GM23338 (cell line): ENCODE data around the gene GPC6. TPM values are rescaled to one million over a fixed set of nuclear protein-coding genes. Genes with fewer than 3 reads are reported as not detected.

Experiments used
- ATAC-seq: fragments of 200-7000 bp; cut with Tn5 transposase; 3 replicates; pipeline ENCODE4 v1.9.1; 2020
- DNase-seq: peaks from one replicate; pipeline ENCODE4 v3.0.0-alpha.2; 2015; ENCODE audit warnings: low spot score
- H2AFZ ChIP-seq: fragments of 200-600 bp; sonication (generic); 2 replicates; pipeline ENCODE4 v1.8.0; 2016; ENCODE audit warnings: antibody characterized with exemption, mild to moderate bottlenecking, moderate library complexity
- H3F3A ChIP-seq: fragments of 200-600 bp; sonication (generic); replicated peaks from 2 replicates; pipeline ENCODE4 v1.8.0; 2017; ENCODE audit warnings: antibody characterized with exemption, mixed run types, low read depth
- H3K27ac ChIP-seq: fragments of 200-600 bp; sonication (generic); 2 replicates; pipeline ENCODE4 v1.6.1; 2016; ENCODE audit warnings: low read depth
- H3K27me3 ChIP-seq: fragments of 200-600 bp; sonication (generic); 2 replicates; pipeline ENCODE4 v1.8.0; 2016; ENCODE audit warnings: mild to moderate bottlenecking, mixed run types, moderate library complexity; ENCODE audit not compliant: insufficient read depth
- H3K36me3 ChIP-seq: fragments of 200-600 bp; sonication (generic); 2 replicates; pipeline ENCODE4 v1.8.0; 2016; ENCODE audit warnings: mild to moderate bottlenecking; ENCODE audit not compliant: insufficient read depth
- H3K4me1 ChIP-seq: fragments of 200-600 bp; sonication (generic); 2 replicates; pipeline ENCODE4 v1.8.0; 2016; ENCODE audit warnings: mild to moderate bottlenecking, moderate library complexity; ENCODE audit not compliant: insufficient read depth
- H3K4me2 ChIP-seq: fragments of 200-600 bp; sonication (generic); 2 replicates; pipeline ENCODE4 v1.7.1; 2017; ENCODE audit warnings: mixed run types
- H3K4me3 ChIP-seq: fragments of 200-600 bp; sonication (generic); 2 replicates; pipeline ENCODE4 v1.6.1; 2016; ENCODE audit warnings: mixed run types
- H3K79me2 ChIP-seq: fragments of 200-600 bp; sonication (generic); replicated peaks from 2 replicates; pipeline ENCODE4 v1.8.0; 2017; ENCODE audit warnings: mild to moderate bottlenecking; ENCODE audit not compliant: insufficient read depth
- H3K9me2 ChIP-seq: fragments of 200-600 bp; sonication (generic); 2 replicates; pipeline ENCODE4 v1.8.0; 2017; ENCODE audit not compliant: insufficient read depth
- H4K20me1 ChIP-seq: fragments of 200-600 bp; sonication (generic); replicated peaks from 2 replicates; pipeline ENCODE4 v1.8.0; 2017; ENCODE audit warnings: mild to moderate bottlenecking; ENCODE audit not compliant: insufficient read depth
- H3K27ac Mint-ChIP-seq: 2 replicates; pipeline ENCODE4 v1.8.0; 2020; ENCODE audit warnings: inconsistent platforms, mild to moderate bottlenecking, moderate library complexity, mixed read lengths
- H3K27me3 Mint-ChIP-seq: 3 replicates; pipeline ENCODE4 v1.8.0; 2022; ENCODE audit warnings: low read depth, mild to moderate bottlenecking, moderate library complexity, mixed read lengths, inconsistent platforms; ENCODE audit not compliant: insufficient read depth, poor library complexity
- H3K36me3 Mint-ChIP-seq: 3 replicates; pipeline ENCODE4 v1.8.0; 2021; ENCODE audit warnings: low read depth, mild to moderate bottlenecking, inconsistent platforms, moderate library complexity, mixed read lengths
- H3K4me1 Mint-ChIP-seq: 3 replicates; pipeline ENCODE4 v1.8.0; 2020; ENCODE audit warnings: mild to moderate bottlenecking, inconsistent platforms, mixed read lengths
- H3K4me3 Mint-ChIP-seq: 3 replicates; pipeline ENCODE4 v1.8.0; 2021; ENCODE audit warnings: moderate library complexity, mild to moderate bottlenecking, inconsistent platforms, mixed read lengths
- H3K9me3 Mint-ChIP-seq: 3 replicates; pipeline ENCODE4 v1.8.0; 2020; ENCODE audit warnings: moderate library complexity, mild to moderate bottlenecking, inconsistent platforms, mixed read lengths
- ETS1 ChIP-seq: IDR thresholded peaks from 2 replicates; pipeline ENCODE4 v1.6.1; 2016; ENCODE audit warnings: antibody characterized with exemption
- EZH2 ChIP-seq: fragments of 200-600 bp; sonication (generic); IDR thresholded peaks from one replicate; pipeline ENCODE4 v1.8.0; 2017; ENCODE audit warnings: antibody characterized with exemption, mild to moderate bottlenecking, low read depth; ENCODE audit not compliant: unreplicated experiment
- JUNB ChIP-seq: IDR thresholded peaks from one replicate; pipeline ENCODE4 v1.6.1; 2016; ENCODE audit warnings: antibody characterized with exemption; ENCODE audit not compliant: unreplicated experiment
- ZNF462 ChIP-seq: fragments of 250-450 bp; sonication (Bioruptor Pico); IDR thresholded peaks from 2 replicates; pipeline ENCODE4 v1.5.0; 2020; ENCODE audit warnings: mild to moderate bottlenecking, moderate library complexity
- polyA plus RNA-seq: library from polyadenylated mRNA; unstranded; fragments of >200 nt; fragmentation: Nextera tagmentation; extraction: Ambion mirVana; gene quantifications from 2 replicates; pipeline ENCODE4 v1.2.1, GENCODE V29; 2016
- total RNA-seq: library from RNA; depleted of rRNA; stranded (reverse); fragments of >200 nt; shearing (Covaris generic); gene quantifications from 2 replicates; pipeline ENCODE4 v1.2.3, GENCODE V29; 2014

The GPC6 gene
- total and polyA plus RNA-seq, 2 experiments from 2014 or later: 6.4 to 28.6 TPM

DNA sequence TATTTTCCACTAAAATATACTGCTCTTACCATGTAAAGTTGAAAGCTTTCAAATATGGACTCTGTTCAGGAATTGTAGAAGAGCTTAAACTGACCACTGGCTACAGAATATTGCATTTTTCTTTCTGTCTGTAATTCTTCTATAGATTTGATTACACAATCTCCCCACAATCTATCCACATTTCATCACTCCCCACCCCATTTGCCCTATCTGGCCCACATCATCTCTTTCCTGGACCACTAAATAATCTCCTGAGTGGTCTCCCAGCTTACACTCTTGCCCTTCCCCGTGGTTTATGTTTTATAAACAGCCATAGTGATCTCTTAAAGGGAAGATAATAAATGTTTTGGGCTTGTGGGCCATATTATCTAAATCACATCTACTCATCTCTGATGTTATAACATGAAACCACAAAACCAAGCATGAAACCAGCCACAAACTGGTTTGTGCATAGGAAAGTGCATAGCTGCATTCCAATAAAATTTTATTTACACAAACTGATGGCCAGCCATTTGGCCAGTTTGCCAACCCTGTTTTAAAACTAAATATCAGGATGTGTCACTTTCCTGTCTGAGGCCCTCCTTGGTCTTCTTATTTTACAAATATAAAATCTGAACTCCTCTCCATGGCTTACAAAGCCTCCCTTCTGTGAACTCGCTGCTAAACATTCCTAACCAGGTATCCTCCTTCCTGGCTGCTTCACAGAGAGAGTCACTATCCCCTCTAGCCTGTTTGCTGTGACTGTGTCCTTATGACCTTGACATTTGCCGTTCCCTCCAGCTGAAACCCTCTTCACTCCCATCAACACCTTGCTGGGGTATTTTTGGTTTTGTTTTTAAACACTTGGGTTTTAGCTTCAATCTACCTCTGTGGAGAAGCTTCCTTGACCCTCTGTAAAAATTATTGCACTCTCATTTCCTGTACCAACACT lies 500.9 kb downstream of the GPC6 start:
- H2AFZ ChIP-seq: no peak overlapping the region
- H3K36me3 ChIP-seq: no peaks in the 10 kb centered on the region
- H3K79me2 ChIP-seq: no peaks in the 10 kb centered on the region
- TF ChIP-seq EZH2 (no peak), JUNB (no peak), ZNF462 (no peak), ETS1 (no peak)
- no peak overlapping the region for H3K4me3 ChIP-seq
- H3K27ac Mint-ChIP-seq: peak overlapping the region; percentile 76
- H3K4me3 Mint-ChIP-seq: no peak overlapping the region
- no peaks in the 10 kb centered on the region for H3K27me3 Mint-ChIP-seq
- H3K27me3 ChIP-seq: no peaks in the 10 kb centered on the region
- no peaks in the 10 kb centered on the region for H3K9me2 ChIP-seq
- H3K4me2 ChIP-seq: no peak overlapping the region
- H3K27ac ChIP-seq: no peak overlapping the region; the same call in 1 of the 2 replicates
- no peaks in the 10 kb centered on the region for H3K36me3 Mint-ChIP-seq
- H3K9me3 Mint-ChIP-seq: no peaks in the 10 kb centered on the region; the same call in 2 of the 3 replicates
- DNase-seq (no peak), ATAC-seq (peak; percentile 36; the same call in 2 of the 3 replicates)
- no peaks in the 10 kb centered on the region for H3F3A ChIP-seq
- no peaks in the 10 kb centered on the region for H4K20me1 ChIP-seq
- peaks cover 13% of the 10 kb centered on the region for H3K4me1 Mint-ChIP-seq
- H3K4me1 ChIP-seq: no peaks in the 10 kb centered on the region
